KMS-11 (cell line): ENCODE data around the gene FSTL1.

Experiments
- H2AFZ ChIP-seq: fragments of 200-600 bp; sonication (generic); 2 replicates; pipeline ENCODE4 v1.6.1; 2016; ENCODE audit warnings: antibody characterized with exemption, mixed run types, low read depth
- H3K27ac ChIP-seq: fragments of 200-600 bp; sonication (generic); 2 replicates; pipeline ENCODE4 v1.6.1; 2016; ENCODE audit warnings: mild to moderate bottlenecking, mixed run types
- H3K27me3 ChIP-seq: fragments of 200-600 bp; sonication (generic); 2 replicates; pipeline ENCODE4 v1.6.1; 2017; ENCODE audit warnings: mild to moderate bottlenecking, low read depth, mixed run types, moderate library complexity; ENCODE audit not compliant: insufficient read depth
- H3K36me3 ChIP-seq: fragments of 200-600 bp; sonication (generic); 2 replicates; pipeline ENCODE4 v1.6.1; 2017; ENCODE audit warnings: mild to moderate bottlenecking, mixed run types; ENCODE audit not compliant: insufficient read depth
- H3K4me1 ChIP-seq: fragments of 200-600 bp; sonication (generic); 2 replicates; pipeline ENCODE4 v1.6.1; 2016; ENCODE audit warnings: mild to moderate bottlenecking, low read depth, mixed run types; ENCODE audit not compliant: poor library complexity, severe bottlenecking
- H3K4me2 ChIP-seq: fragments of 200-600 bp; sonication (generic); 2 replicates; pipeline ENCODE4 v1.7.0; 2016; ENCODE audit warnings: mild to moderate bottlenecking, mixed run types
- H3K4me3 ChIP-seq: fragments of 200-600 bp; sonication (generic); IDR thresholded peaks from 2 replicates; pipeline ENCODE4 v1.6.1; 2017; ENCODE audit warnings: low read depth, low read length, mixed read lengths; ENCODE audit not compliant: insufficient read depth
- H3K79me2 ChIP-seq: fragments of 200-600 bp; sonication (generic); 2 replicates; pipeline ENCODE4 v1.6.1; 2016; ENCODE audit warnings: low read depth, mixed run types; ENCODE audit not compliant: insufficient read depth
- H3K9ac ChIP-seq: fragments of 200-600 bp; sonication (generic); 2 replicates; pipeline ENCODE4 v1.6.1; 2016; ENCODE audit warnings: mild to moderate bottlenecking, mixed run types
- H4K20me1 ChIP-seq: fragments of 200-600 bp; sonication (generic); 2 replicates; pipeline ENCODE4 v1.6.1; 2016; ENCODE audit warnings: mild to moderate bottlenecking, mixed run types; ENCODE audit not compliant: insufficient read depth
- TF ChIP-seq, protein P1 (sequence below): fragments of 200-600 bp; sonication (generic); conservative IDR thresholded peaks from 2 replicates; pipeline ENCODE4 v1.6.1; 2017; ENCODE audit warnings: low read depth, mild to moderate bottlenecking, antibody characterized with exemption, low read length, moderate library complexity, mixed read lengths

Gene FSTL1

DNA sequence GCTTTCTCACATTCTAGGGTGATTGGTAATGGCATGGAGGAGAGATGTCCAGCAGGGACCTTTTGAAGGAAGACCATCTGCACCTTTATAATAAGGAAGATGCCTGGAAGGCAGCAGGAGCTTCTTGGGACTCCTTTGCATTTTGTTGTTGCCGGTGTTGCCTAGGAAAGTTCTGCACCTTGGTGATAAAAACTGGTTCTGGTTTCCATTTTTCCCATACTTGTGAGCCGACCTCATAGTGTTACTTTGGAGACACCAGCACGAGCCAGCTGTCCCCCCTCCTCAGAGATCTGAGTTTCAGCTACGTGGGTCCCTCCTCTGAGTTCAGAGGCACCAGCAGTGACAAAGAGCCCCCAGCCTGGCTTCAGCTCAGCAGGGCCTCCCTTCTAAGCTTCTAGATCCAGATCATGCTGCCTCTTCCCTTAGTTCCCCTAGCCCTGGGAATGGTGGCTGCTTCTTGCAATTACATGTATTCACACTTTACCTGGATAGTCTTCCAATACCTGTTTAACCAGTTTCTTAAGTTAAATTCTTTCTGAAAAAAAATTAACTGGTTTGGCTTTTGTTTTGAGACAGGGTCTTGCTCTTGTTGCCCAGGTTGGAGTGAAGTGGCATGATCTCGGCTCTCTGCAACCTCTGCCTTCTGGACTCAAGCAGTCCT, 18.0 kb upstream of the FSTL1 start:
- Histone ChIP-seq H3K9ac (no peak overlapping the region), H3K36me3 (no peaks in the 10 kb centered on the region), H3K4me3 (no peak overlapping the region), H3K27ac (no peak overlapping the region), H3K4me2 (no peak overlapping the region), H2AFZ (no peak overlapping the region), H3K79me2 (no peaks in the 10 kb centered on the region), H3K4me1 (no peaks in the 10 kb centered on the region), H4K20me1 (no peaks in the 10 kb centered on the region), H3K27me3 (no peaks in the 10 kb centered on the region)
- TF ChIP-seq, protein P1, sequence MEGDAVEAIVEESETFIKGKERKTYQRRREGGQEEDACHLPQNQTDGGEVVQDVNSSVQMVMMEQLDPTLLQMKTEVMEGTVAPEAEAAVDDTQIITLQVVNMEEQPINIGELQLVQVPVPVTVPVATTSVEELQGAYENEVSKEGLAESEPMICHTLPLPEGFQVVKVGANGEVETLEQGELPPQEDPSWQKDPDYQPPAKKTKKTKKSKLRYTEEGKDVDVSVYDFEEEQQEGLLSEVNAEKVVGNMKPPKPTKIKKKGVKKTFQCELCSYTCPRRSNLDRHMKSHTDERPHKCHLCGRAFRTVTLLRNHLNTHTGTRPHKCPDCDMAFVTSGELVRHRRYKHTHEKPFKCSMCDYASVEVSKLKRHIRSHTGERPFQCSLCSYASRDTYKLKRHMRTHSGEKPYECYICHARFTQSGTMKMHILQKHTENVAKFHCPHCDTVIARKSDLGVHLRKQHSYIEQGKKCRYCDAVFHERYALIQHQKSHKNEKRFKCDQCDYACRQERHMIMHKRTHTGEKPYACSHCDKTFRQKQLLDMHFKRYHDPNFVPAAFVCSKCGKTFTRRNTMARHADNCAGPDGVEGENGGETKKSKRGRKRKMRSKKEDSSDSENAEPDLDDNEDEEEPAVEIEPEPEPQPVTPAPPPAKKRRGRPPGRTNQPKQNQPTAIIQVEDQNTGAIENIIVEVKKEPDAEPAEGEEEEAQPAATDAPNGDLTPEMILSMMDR = no peak

DNA sequence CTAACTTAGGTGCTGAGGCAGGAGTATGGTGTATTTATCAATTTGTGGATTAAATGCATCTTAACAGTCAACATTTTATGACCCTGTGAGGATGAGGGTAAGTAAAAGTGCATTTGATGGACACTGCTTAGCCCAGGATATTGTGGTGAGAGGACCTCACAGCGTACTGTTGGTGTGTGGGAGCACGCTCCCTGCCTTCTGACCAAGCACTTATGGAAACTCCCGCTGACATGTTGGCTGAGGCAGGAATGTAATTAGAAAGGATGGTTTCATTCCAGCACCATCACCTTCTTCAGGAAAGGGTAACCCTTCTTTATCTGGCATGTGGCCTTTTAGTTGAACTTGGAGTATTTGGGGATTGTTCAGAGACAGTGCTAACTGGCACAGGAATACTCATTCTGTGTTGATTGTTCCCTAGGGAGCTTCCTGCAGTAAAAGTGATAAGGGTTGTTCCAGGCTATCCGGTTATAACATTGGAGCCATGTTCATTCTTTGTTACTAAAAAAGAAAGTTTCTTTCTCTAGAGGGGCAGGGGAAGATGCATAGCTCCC, 11.7 kb upstream of the FSTL1 start:
- Histone ChIP-seq H3K4me1 (no peaks in the 10 kb centered on the region), H3K9ac (no peak overlapping the region), H2AFZ (no peak overlapping the region), H3K27ac (no peak overlapping the region), H3K4me2 (no peak overlapping the region), H4K20me1 (no peaks in the 10 kb centered on the region), H3K4me3 (no peak overlapping the region), H3K79me2 (no peaks in the 10 kb centered on the region), H3K27me3 (no peaks in the 10 kb centered on the region), H3K36me3 (no peaks in the 10 kb centered on the region)
- TF ChIP-seq, protein P1 = no peak

GRCh38 chr3:120461416-120461815, 10.6 kb upstream of the FSTL1 start:
- H3K4me3 ChIP-seq = no peak overlapping the region

DNA sequence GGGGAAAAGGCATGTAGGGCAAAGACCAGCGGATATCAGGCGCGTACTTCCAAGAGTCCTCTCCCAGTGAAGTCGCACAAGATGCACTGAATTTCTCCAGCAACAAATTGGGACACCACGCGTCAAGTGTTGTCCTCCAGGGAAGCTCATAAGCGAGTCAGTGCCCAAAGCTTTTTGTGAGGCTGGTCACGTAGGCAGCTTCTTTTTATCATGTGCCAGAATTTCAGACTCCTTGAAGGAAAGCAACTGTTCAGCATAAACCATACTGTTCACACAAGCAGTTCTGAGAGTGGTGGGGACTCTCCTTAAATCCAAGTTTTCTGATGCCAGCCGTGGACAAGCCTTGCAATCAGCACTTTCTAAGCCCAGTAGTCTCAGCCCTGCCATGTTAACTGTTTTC, 10.1 kb upstream of the FSTL1 start:
- no peak overlapping the region for H2AFZ ChIP-seq
- no peaks in the 10 kb centered on the region for H3K79me2 ChIP-seq
- H3K4me1 ChIP-seq = no peaks in the 10 kb centered on the region
- H3K4me3 ChIP-seq = no peak overlapping the region
- no peaks in the 10 kb centered on the region for H3K27me3 ChIP-seq
- no peaks in the 10 kb centered on the region for H4K20me1 ChIP-seq
- no peak overlapping the region for H3K9ac ChIP-seq
- H3K4me2 ChIP-seq = no peak overlapping the region
- TF ChIP-seq, protein P1 = no peak
- no peak overlapping the region for H3K27ac ChIP-seq
- no peaks in the 10 kb centered on the region for H3K36me3 ChIP-seq

More at GRCh38 chr3:120461416-120461815, 10.6 kb upstream of the FSTL1 start:
- no peak overlapping the region for H3K27ac ChIP-seq
- no peak overlapping the region for H2AFZ ChIP-seq
- TF ChIP-seq, protein P1 = no peak
- no peaks in the 10 kb centered on the region for H3K79me2 ChIP-seq
- H3K4me2 ChIP-seq = no peak overlapping the region
- no peaks in the 10 kb centered on the region for H3K27me3 ChIP-seq
- H3K9ac ChIP-seq = no peak overlapping the region
- no peaks in the 10 kb centered on the region for H4K20me1 ChIP-seq
- H3K4me1 ChIP-seq = no peaks in the 10 kb centered on the region
- H3K36me3 ChIP-seq = no peaks in the 10 kb centered on the region
